CD14-positive monocyte (primary cell): ENCODE results near the gene THEM4. TPM values are rescaled to one million over a fixed set of nuclear protein-coding genes. Genes with fewer than 3 reads are reported as not detected.

Experiments
- DNase-seq, 3 donors: peaks; one replicate each; pipeline ENCODE4 v3.0.0-alpha.2; 2011 to 2022
- H2AFZ ChIP-seq: 2 replicates; pipeline ENCODE4 v1.6.0; 2012; ENCODE audit warnings: mild to moderate bottlenecking, low read depth, low read length, inconsistent platforms; ENCODE audit not compliant: insufficient read depth, poor library complexity, severe bottlenecking
- H3K27ac ChIP-seq, 2 donors: 1 replicate in 1 of 2; 2 replicates in 1 of 2; pipeline ENCODE4 v1.5.1; 2012 to 2013; ENCODE audit warnings: low read length in 2 of 2, control low read depth in 1 of 2, inconsistent platforms in 1 of 2, low read depth in 1 of 2, mild to moderate bottlenecking in 1 of 2
- H3K27me3 ChIP-seq, 2 donors: one replicate each; pipeline versions ENCODE4 v1.6.0 to v1.6.1; 2011 to 2013; ENCODE audit warnings: low read length in 2 of 2; ENCODE audit not compliant: control insufficient read depth in 2 of 2, insufficient read depth in 2 of 2
- H3K36me3 ChIP-seq, 2 donors: replicated peaks in 1 of 2; 1 replicate in 1 of 2; 2 replicates in 1 of 2; pipeline versions ENCODE4 v1.5.1 to v1.6.1; 2012 to 2013; ENCODE audit warnings: low read length in 2 of 2, control low read depth in 1 of 2, inconsistent platforms in 1 of 2, mild to moderate bottlenecking in 1 of 2; ENCODE audit not compliant: insufficient read depth in 2 of 2, control insufficient read depth in 1 of 2
- H3K4me1 ChIP-seq, 2 donors: 1 replicate in 1 of 2; 2 replicates in 1 of 2; pipeline versions ENCODE4 v1.5.1 to v1.6.1; 2012 to 2013; ENCODE audit warnings: low read length in 2 of 2, control low read depth in 1 of 2, inconsistent platforms in 1 of 2, mild to moderate bottlenecking in 1 of 2, moderate library complexity in 1 of 2; ENCODE audit not compliant: insufficient read depth in 2 of 2, control insufficient read depth in 1 of 2
- H3K4me2 ChIP-seq: replicated peaks from 2 replicates; pipeline ENCODE3; 2012; ENCODE audit warnings: low read length, moderate library complexity, mild to moderate bottlenecking; ENCODE audit not compliant: poor library complexity, severe bottlenecking; ENCODE audit errors: extremely low read depth
- H3K4me3 ChIP-seq, 3 experiments: fragments of 200-600 bp in 1 of 3; sonication (generic) in 1 of 3; replicated peaks in 1 of 3; 1 replicate in 2 of 3; 2 replicates in 1 of 3; pipeline ENCODE4 v1.5.1; 2011 to 2013; ENCODE audit warnings: low read length in 3 of 3, mild to moderate bottlenecking in 3 of 3, control low read depth in 2 of 3, low read depth in 2 of 3, inconsistent platforms in 1 of 3, moderate library complexity in 1 of 3
- H3K79me2 ChIP-seq: 2 replicates; pipeline ENCODE4 v1.6.0; 2012; ENCODE audit warnings: mild to moderate bottlenecking, control low read depth, inconsistent platforms, low read length, moderate library complexity; ENCODE audit not compliant: insufficient read depth
- H3K9ac ChIP-seq: 2 replicates; pipeline ENCODE4 v1.6.0; 2017; ENCODE audit warnings: low read length, mild to moderate bottlenecking; ENCODE audit not compliant: insufficient read depth, poor library complexity, severe bottlenecking
- H3K9me3 ChIP-seq, 2 donors: replicated peaks in 1 of 2; 1 replicate in 1 of 2; 2 replicates in 1 of 2; pipeline versions ENCODE4 v1.5.1 to v1.6.1; 2012 to 2013; ENCODE audit warnings: low read length in 2 of 2, control low read depth in 1 of 2; ENCODE audit not compliant: control insufficient read depth in 1 of 2, insufficient read depth in 1 of 2
- H4K20me1 ChIP-seq: 2 replicates; pipeline ENCODE4 v1.6.0; 2012; ENCODE audit warnings: mild to moderate bottlenecking, low read length, control low read depth, moderate library complexity; ENCODE audit not compliant: insufficient read depth
- H3K27ac Mint-ChIP-seq, 7 donors: one replicate each; pipeline ENCODE4 v1.8.0; 2020; ENCODE audit warnings: mild to moderate bottlenecking in 7 of 7, mixed read lengths in 7 of 7, moderate library complexity in 6 of 7, inconsistent platforms in 2 of 7
- H3K27me3 Mint-ChIP-seq, 3 donors: one replicate each; pipeline ENCODE4 v1.8.0; 2021 to 2022; ENCODE audit warnings: low read depth in 3 of 3, mild to moderate bottlenecking in 3 of 3, mixed read lengths in 3 of 3, moderate library complexity in 3 of 3, inconsistent platforms in 1 of 3
- H3K36me3 Mint-ChIP-seq, 2 donors: one replicate each; pipeline ENCODE4 v1.8.0; 2020; ENCODE audit warnings: mixed read lengths in 2 of 2, inconsistent platforms in 1 of 2, mild to moderate bottlenecking in 1 of 2
- H3K4me1 Mint-ChIP-seq: one replicate; pipeline ENCODE4 v1.8.0; 2020; ENCODE audit warnings: mild to moderate bottlenecking, mixed read lengths
- H3K4me3 Mint-ChIP-seq, 2 donors: one replicate each; pipeline ENCODE4 v1.8.0; 2020; ENCODE audit warnings: mild to moderate bottlenecking in 2 of 2, mixed read lengths in 2 of 2, moderate library complexity in 1 of 2
- H3K9me3 Mint-ChIP-seq, 7 donors: one replicate each; pipeline ENCODE4 v1.8.0; 2020 to 2022; ENCODE audit warnings: mixed read lengths in 7 of 7, mild to moderate bottlenecking in 6 of 7, moderate library complexity in 6 of 7, inconsistent platforms in 2 of 7
- WGBS: methylation state at CpG from one replicate; pipeline ENCODE4 v1.1.5; 2013; ENCODE audit warnings: missing lambda C conversion rate; ENCODE audit not compliant: insufficient coverage; 5-methylcytosine and 5-hydroxymethylcytosine counted together
- intact Hi-C, 2 donors: fragments of 100-400 bp; cut with micrococcal nuclease; formaldehyde crosslinking; loops; one replicate each; pipeline versions ENCODE4 v1.15.0 to v1.15.1; 2023
- polyA plus RNA-seq, 3 donors: library from polyadenylated mRNA; depleted of rRNA in 1 of 3; unstranded in 2 of 3; stranded (reverse) in 1 of 3; fragments of 300-500 nt in 2 of 3; fragments of >200 nt in 1 of 3; fragmentation: Illumina TruSeq in 2 of 3; gene quantifications; 1 replicate in 2 of 3; 2 replicates in 1 of 3; pipeline ENCODE4 v1.2.3, GENCODE V29; 2012 to 2021
- TF ChIP-seq, protein P1 (sequence below): fragments of 200-600 bp; IDR thresholded peaks from one replicate; pipeline ENCODE4 v1.8.0; 2022; ENCODE audit warnings: antibody characterized with exemption, mild to moderate bottlenecking

THEM4 gene
- polyA plus RNA-seq, 3 donors = 3.7 to 6.0 (median 4.6) TPM

DNA sequence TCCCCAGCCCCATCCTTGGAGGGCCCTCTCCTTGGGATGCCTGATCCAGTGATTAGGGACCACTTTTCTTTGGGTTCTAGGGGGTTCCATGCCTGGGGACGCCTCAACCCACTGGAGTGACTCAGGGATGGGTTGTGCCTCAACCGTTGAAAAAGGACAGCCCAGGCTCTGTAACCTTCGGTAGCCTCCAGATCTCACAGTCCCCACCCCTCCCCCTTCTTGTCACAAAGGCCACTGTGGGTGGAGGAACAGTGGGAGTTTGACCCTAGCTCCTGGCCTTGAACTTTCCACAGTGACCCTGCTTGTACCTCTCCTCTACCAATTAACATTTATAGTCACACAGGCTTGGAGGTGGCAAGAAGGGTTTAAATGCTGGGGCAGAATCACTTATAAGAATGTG lies 75.1 kb downstream of the THEM4 start:
- TF ChIP-seq, protein P1, sequence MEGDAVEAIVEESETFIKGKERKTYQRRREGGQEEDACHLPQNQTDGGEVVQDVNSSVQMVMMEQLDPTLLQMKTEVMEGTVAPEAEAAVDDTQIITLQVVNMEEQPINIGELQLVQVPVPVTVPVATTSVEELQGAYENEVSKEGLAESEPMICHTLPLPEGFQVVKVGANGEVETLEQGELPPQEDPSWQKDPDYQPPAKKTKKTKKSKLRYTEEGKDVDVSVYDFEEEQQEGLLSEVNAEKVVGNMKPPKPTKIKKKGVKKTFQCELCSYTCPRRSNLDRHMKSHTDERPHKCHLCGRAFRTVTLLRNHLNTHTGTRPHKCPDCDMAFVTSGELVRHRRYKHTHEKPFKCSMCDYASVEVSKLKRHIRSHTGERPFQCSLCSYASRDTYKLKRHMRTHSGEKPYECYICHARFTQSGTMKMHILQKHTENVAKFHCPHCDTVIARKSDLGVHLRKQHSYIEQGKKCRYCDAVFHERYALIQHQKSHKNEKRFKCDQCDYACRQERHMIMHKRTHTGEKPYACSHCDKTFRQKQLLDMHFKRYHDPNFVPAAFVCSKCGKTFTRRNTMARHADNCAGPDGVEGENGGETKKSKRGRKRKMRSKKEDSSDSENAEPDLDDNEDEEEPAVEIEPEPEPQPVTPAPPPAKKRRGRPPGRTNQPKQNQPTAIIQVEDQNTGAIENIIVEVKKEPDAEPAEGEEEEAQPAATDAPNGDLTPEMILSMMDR = no peak
- no peak for DNase-seq
- intact Hi-C loops = no loop called here
- Mint-ChIP-seq H3K9me3 (peaks cover 0 to 15% (median 8%) of the 10 kb centered on the region in 7 donors), H3K27ac (peak overlapping the region in 2 of 7 donors; percentile 2 to 64), H3K4me3 (no peak overlapping the region), H3K36me3 (peaks cover 6 to 8% of the 10 kb centered on the region in 2 donors), H3K4me1 (peaks cover 87% of the 10 kb centered on the region), H3K27me3 (peaks cover 21 to 40% (median 28%) of the 10 kb centered on the region in 3 donors)
- Histone ChIP-seq H3K4me2 (peak overlapping the region; percentile 28), H3K79me2 (no peaks in the 10 kb centered on the region), H3K9me3 (peaks cover 0 to 7% of the 10 kb centered on the region in 2 donors), H2AFZ (peak overlapping the region; percentile 30), H3K4me3 (peak overlapping the region in 1 of 3 experiments; percentile 13), H3K4me1 (peaks cover 66 to 100% of the 10 kb centered on the region in 2 donors), H3K9ac (no peak overlapping the region), H3K27me3 (peaks cover 18 to 21% of the 10 kb centered on the region in 2 donors), H4K20me1 (no peaks in the 10 kb centered on the region), H3K27ac (peak overlapping the region in 1 of 2 donors; percentile 5), H3K36me3 (no peaks in the 10 kb centered on the region)
- no CpG with 5 or more reads among the region's 3 CpGs for WGBS

- peak overlapping the region in 1 of 3 experiments; percentile 13 for H3K4me3 ChIP-seq
- 96% methylated on average over 4 of the region's 8 CpGs for WGBS
- peaks cover 0 to 4% of the 10 kb centered on the region in 2 donors for H3K9me3 ChIP-seq
- Mint-ChIP-seq H3K36me3 (peaks cover 4 to 8% of the 10 kb centered on the region in 2 donors), H3K9me3 (peaks cover 0 to 9% (median 5%) of the 10 kb centered on the region in 7 donors), H3K4me1 (peaks cover 91% of the 10 kb centered on the region), H3K27ac (no peak overlapping the region), H3K4me3 (peak overlapping the region in 1 of 2 donors; percentile 11), H3K27me3 (peaks cover 15 to 32% (median 22%) of the 10 kb centered on the region in 3 donors)
- no peak for DNase-seq
- H4K20me1 ChIP-seq = no peaks in the 10 kb centered on the region
- no peak overlapping the region for H3K27ac ChIP-seq
- peak overlapping the region; percentile 28 for H3K4me2 ChIP-seq
- intact Hi-C loops = no loop called here
- no peak overlapping the region for H3K9ac ChIP-seq
- H3K4me1 ChIP-seq = peaks cover 69 to 100% of the 10 kb centered on the region in 2 donors
- peaks cover 13 to 15% of the 10 kb centered on the region in 2 donors for H3K27me3 ChIP-seq
- H2AFZ ChIP-seq = peak overlapping the region; percentile 21
- no peaks in the 10 kb centered on the region for H3K36me3 ChIP-seq
- no peaks in the 10 kb centered on the region for H3K79me2 ChIP-seq
- TF ChIP-seq, protein P1 = no peak
Observed at GRCh38 chr1:151833172-151833900, 76.0 kb downstream of the THEM4 start.
